ENCODE data around the gene DHRS12.

DNA sequence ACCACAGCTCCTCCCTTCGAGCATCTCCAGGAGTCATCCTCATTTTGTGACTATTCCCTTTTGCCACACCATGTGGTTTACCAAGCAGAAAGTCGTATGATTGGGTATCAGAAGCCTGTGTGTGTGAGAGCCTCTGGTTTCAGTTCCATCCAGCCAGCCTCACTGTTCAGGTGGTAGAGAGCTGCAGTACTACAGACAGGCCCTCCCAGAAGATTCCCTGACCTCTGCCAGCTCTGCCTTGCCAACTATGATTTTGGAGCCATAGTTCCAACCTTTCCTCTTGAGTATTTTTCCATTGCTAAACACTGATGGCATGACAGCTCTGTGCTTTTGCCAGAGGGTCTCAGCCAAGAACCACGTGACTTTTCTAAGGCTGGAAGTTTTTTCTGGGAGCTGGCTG lies 82.5 kb downstream of the DHRS12 start:
- TF ChIP-seq POLR2AphosphoS5 (IDR thresholded peaks at IDR 0.05) = no peak
- TF ChIP-seq, protein P1, sequence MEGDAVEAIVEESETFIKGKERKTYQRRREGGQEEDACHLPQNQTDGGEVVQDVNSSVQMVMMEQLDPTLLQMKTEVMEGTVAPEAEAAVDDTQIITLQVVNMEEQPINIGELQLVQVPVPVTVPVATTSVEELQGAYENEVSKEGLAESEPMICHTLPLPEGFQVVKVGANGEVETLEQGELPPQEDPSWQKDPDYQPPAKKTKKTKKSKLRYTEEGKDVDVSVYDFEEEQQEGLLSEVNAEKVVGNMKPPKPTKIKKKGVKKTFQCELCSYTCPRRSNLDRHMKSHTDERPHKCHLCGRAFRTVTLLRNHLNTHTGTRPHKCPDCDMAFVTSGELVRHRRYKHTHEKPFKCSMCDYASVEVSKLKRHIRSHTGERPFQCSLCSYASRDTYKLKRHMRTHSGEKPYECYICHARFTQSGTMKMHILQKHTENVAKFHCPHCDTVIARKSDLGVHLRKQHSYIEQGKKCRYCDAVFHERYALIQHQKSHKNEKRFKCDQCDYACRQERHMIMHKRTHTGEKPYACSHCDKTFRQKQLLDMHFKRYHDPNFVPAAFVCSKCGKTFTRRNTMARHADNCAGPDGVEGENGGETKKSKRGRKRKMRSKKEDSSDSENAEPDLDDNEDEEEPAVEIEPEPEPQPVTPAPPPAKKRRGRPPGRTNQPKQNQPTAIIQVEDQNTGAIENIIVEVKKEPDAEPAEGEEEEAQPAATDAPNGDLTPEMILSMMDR (IDR thresholded peaks at IDR 0.05) = no peak
- no peak for TF ChIP-seq POLR2A (IDR thresholded peaks at IDR 0.05)
- TF ChIP-seq EP300 (IDR thresholded peaks at IDR 0.05) = no peak
